ENCODE data around the gene MRPL33.

The MRPL33 gene

GRCh38 chr2:27746325-27746724 is 25.2 kb upstream of the MRPL33 start:
- no peak for TF ChIP-seq TEAD4 (IDR thresholded peaks at IDR 0.05)
- no peak for TF ChIP-seq RAD21 (IDR thresholded peaks at IDR 0.05; ENCODE audit: low read depth)
- no peak for TF ChIP-seq YY1 (IDR thresholded peaks at IDR 0.05; ENCODE audit: low read depth)
- no peak for TF ChIP-seq MAX (IDR thresholded peaks at IDR 0.05)

- TF ChIP-seq NFIC (IDR thresholded peaks at IDR 0.05) (no peak), YY1 (IDR thresholded peaks at IDR 0.05; ENCODE audit: low read depth) (no peak), TCF12 (IDR thresholded peaks at IDR 0.05; ENCODE audit: low read depth) (no peak), MAX (IDR thresholded peaks at IDR 0.05) (no peak), USF1 (IDR thresholded peaks at IDR 0.05) (no peak), TAF1 (IDR thresholded peaks at IDR 0.05; ENCODE audit: low read depth) (no peak), CEBPB (IDR thresholded peaks at IDR 0.05) (no peak), CREB1 (IDR thresholded peaks at IDR 0.05; ENCODE audit: low read depth) (no peak), RAD21 (IDR thresholded peaks at IDR 0.05; ENCODE audit: low read depth) (no peak), REST (IDR thresholded peaks at IDR 0.05; ENCODE audit: low read depth) (no peak), EGR1 (IDR thresholded peaks at IDR 0.05) (no peak), TEAD4 (IDR thresholded peaks at IDR 0.05) (no peak), ZBTB7A (IDR thresholded peaks at IDR 0.05; ENCODE audit: low read depth) (no peak), EP300 (IDR thresholded peaks at IDR 0.05; ENCODE audit: borderline replicate concordance) (no peak), FOXM1 (IDR thresholded peaks at IDR 0.05; ENCODE audit: borderline replicate concordance, low read depth) (no peak)
Observed at GRCh38 chr2:27747827-27748352, 23.6 kb upstream of the MRPL33 start.

GRCh38 chr2:27751377-27751776 is 20.1 kb upstream of the MRPL33 start:
- TF ChIP-seq CREB1 (IDR thresholded peaks at IDR 0.05; ENCODE audit: low read depth) (no peak), TCF12 (IDR thresholded peaks at IDR 0.05; ENCODE audit: low read depth) (no peak), FOXM1 (IDR thresholded peaks at IDR 0.05; ENCODE audit: borderline replicate concordance, low read depth) (no peak), CEBPB (IDR thresholded peaks at IDR 0.05) (no peak), RAD21 (IDR thresholded peaks at IDR 0.05; ENCODE audit: low read depth) (no peak), YY1 (IDR thresholded peaks at IDR 0.05; ENCODE audit: low read depth) (no peak), TAF1 (IDR thresholded peaks at IDR 0.05; ENCODE audit: low read depth) (no peak), USF1 (IDR thresholded peaks at IDR 0.05) (no peak), REST (IDR thresholded peaks at IDR 0.05; ENCODE audit: low read depth) (no peak)

GRCh38 chr2:27752551-27753237 is 18.8 kb upstream of the MRPL33 start:
- TF ChIP-seq FOXM1 (IDR thresholded peaks at IDR 0.05; ENCODE audit: borderline replicate concordance, low read depth) (no peak), NFIC (IDR thresholded peaks at IDR 0.05) (no peak), CREB1 (IDR thresholded peaks at IDR 0.05; ENCODE audit: low read depth) (no peak), TEAD4 (IDR thresholded peaks at IDR 0.05) (no peak), TCF12 (IDR thresholded peaks at IDR 0.05; ENCODE audit: low read depth) (no peak), EGR1 (IDR thresholded peaks at IDR 0.05) (no peak), YY1 (IDR thresholded peaks at IDR 0.05; ENCODE audit: low read depth) (no peak), ZBTB7A (IDR thresholded peaks at IDR 0.05; ENCODE audit: low read depth) (no peak), USF1 (IDR thresholded peaks at IDR 0.05) (no peak), REST (IDR thresholded peaks at IDR 0.05; ENCODE audit: low read depth) (no peak), CEBPB (IDR thresholded peaks at IDR 0.05) (no peak), RAD21 (IDR thresholded peaks at IDR 0.05; ENCODE audit: low read depth) (no peak), TAF1 (IDR thresholded peaks at IDR 0.05; ENCODE audit: low read depth) (no peak)

Data from Ishikawa (cell line).